ENCODE measurements around the gene CNGA2. TPM values are rescaled to one million over a fixed set of nuclear protein-coding genes. Genes with fewer than 3 reads are reported as not detected.

CNGA2 gene
- total and polyA plus RNA-seq, 2 donors (not counting 3 experiments of a cell fraction or from before 2014, with no cell fraction given): not detected

- Histone ChIP-seq H2AFZ (ENCODE audit: low read depth, low read length) (no peak overlapping the region), H3K9me3 (replicated peaks; ENCODE audit: control insufficient read depth, insufficient read depth, low read length) (no peaks in the 10 kb centered on the region), H4K20me1 (replicated peaks; ENCODE audit: control insufficient read depth, extremely low read depth, insufficient read depth, low read length) (no peaks in the 10 kb centered on the region), H3K9ac (replicated peaks; ENCODE audit: extremely low read depth, insufficient read depth, low read length) (no peak overlapping the region), H3K36me3 (ENCODE audit: control insufficient read depth in 2 of 2, extremely low read depth in 1 of 2, insufficient read depth in 2 of 2, low read length in 2 of 2) (no peaks in the 10 kb centered on the region), H3K27ac (ENCODE audit: insufficient read depth, low read depth, low read length) (no peak overlapping the region), H3K4me2 (ENCODE audit: insufficient read depth, low read length) (no peak overlapping the region), H3K4me1 (ENCODE audit: control insufficient read depth, extremely low read depth, insufficient read depth, low read length) (no peaks in the 10 kb centered on the region), H3K4me3 (replicated peaks in 1 of 3; ENCODE audit: insufficient read depth in 1 of 3, low read depth in 1 of 3, low read length in 3 of 3) (no peak overlapping the region), H3K27me3 (ENCODE audit: control insufficient read depth in 2 of 2, insufficient read depth in 2 of 2, low read length in 2 of 2) (no peaks in the 10 kb centered on the region), H3K9me1 (replicated peaks; ENCODE audit: control insufficient read depth, extremely low read depth, insufficient read depth, low read length) (no peaks in the 10 kb centered on the region), H3K79me2 (ENCODE audit: control insufficient read depth, insufficient read depth, low read length) (no peaks in the 10 kb centered on the region)
- no peak for FAIRE-seq
- POLR2A ChIA-PET: no interaction called here
- intact Hi-C loops (cut with micrococcal nuclease) (no loop called here), dilution Hi-C loops (cut with MboI; ENCODE audit: extremely low pct_ligation_motif_present, low sequenced_read_pairs) (no loop called here)
- DNase-seq (ENCODE audit: low read depth, low spot score): no peak
- CTCF ChIA-PET: no interaction called here
- TF ChIP-seq POLR2A (IDR thresholded peaks at IDR 0.05; ENCODE audit: low read depth, low read length) (no peak), GATA2 (IDR thresholded peaks at IDR 0.05; ENCODE audit: insufficient read depth, insufficient read length, low read depth, low read length) (no peak), FOS (IDR thresholded peaks at IDR 0.05; ENCODE audit: borderline replicate concordance, insufficient read depth, low read length) (no peak), MAX (IDR thresholded peaks at IDR 0.05; ENCODE audit: insufficient read depth, insufficient read length) (no peak), EZH2 (IDR thresholded peaks at IDR 0.05; ENCODE audit: borderline replicate concordance, low read depth, low read length, severe bottlenecking) (no peak), POLR2AphosphoS5 (IDR thresholded peaks at IDR 0.05; ENCODE audit: insufficient read depth, low read depth, low read length) (no peak), JUN (IDR thresholded peaks at IDR 0.05; ENCODE audit: borderline replicate concordance, insufficient read depth, insufficient read length, low read depth) (no peak), MYC (IDR thresholded peaks at IDR 0.05; ENCODE audit: low read depth, low read length) (no peak), CTCF (IDR thresholded peaks at IDR 0.05; ENCODE audit: extremely low read depth in 1 of 2, insufficient read depth in 1 of 2, low read depth in 1 of 2, low read length in 2 of 2) (no peak)
- BruUV-seq (replicated peaks): no TSS peak
These were observed 29.2 kb downstream of the CNGA2 start for GRCh38 chrX:151763711-151764110.
